ENCODE results near the gene ASPSCR1. TPM values are rescaled to one million over a fixed set of nuclear protein-coding genes. Genes with fewer than 3 reads are reported as not detected.

ASPSCR1 gene
- 10 to 100 TPM; 12.2 to 25.7 (median 16.2) TPM for total RNA-seq
- 10 to 100 TPM; 70.8 to 78.8 TPM for polyA plus RNA-seq

GRCh38 chr17:81977211-81977808 is at the start of gene ASPSCR1:
ASPSCR1 (plus strand) TSS chr17:81977629; CDS start chr17:81977647, 18 bp downstream.
- Histone ChIP-seq H3K4me3 (peak within 1 kb of the TSS; percentile 64 to 97 (median 84)), H3K36me3 (no peaks in the 10 kb centered on the region), H3K4me1 (peaks cover 0 to 7% (median 3%) of the 10 kb centered on the region in 3 donors), H3K27ac (peak within 1 kb of the TSS; percentile 88 to 92 (median 90)), H3K9me3 (no peaks in the 10 kb centered on the region), H3K27me3 (no peaks in the 10 kb centered on the region)
- intact Hi-C loops (cut with DNase I), result no loop called here
- 0 to 1% methylated on average over 32 to 76 of the region's 76 CpGs for WGBS, 2 donors
- no peak for TF ChIP-seq CTCF (IDR thresholded peaks at IDR 0.05)
- DNase-seq (peak; percentile 86 to 99 (median 94)), FAIRE-seq (no peak), ATAC-seq (peak; percentile 95 to 98 (median 98))

GRCh38 chr17:81927653-81928543 is 49.5 kb upstream of the ASPSCR1 start, which contains the start of gene MAFG:
MAFG (minus strand) TSS chr17:81927735; CDS start chr17:81923185, 4,550 bp downstream.
- intact Hi-C loops (cut with DNase I), result no loop called here
- H3K36me3 ChIP-seq, result no peaks in the 10 kb centered on the region
- DNase-seq (peak; percentile 88 to 98 (median 93)), ATAC-seq (peak; percentile 60 to 76 (median 70)), FAIRE-seq (no peak)
- no peaks in the 10 kb centered on the region for H3K9me3 ChIP-seq
- H3K4me3 ChIP-seq, result peak within 1 kb of the TSS; percentile 84 to 93 (median 90)
- H3K27me3 ChIP-seq, result no peaks in the 10 kb centered on the region
- peak within 1 kb of the TSS; percentile 83 to 96 (median 92) for H3K27ac ChIP-seq
- no peak for TF ChIP-seq CTCF (IDR thresholded peaks at IDR 0.05)
- 1 to 2% methylated on average over 54 to 98 of the region's 98 CpGs for WGBS, 2 donors
- H3K4me1 ChIP-seq, result peaks cover 14 to 34% (median 20%) of the 10 kb centered on the region in 3 donors

GRCh38 chr17:81928544-81929252 is 48.7 kb upstream of the ASPSCR1 start:
- no peaks in the 10 kb centered on the region for H3K27me3 ChIP-seq
- H3K36me3 ChIP-seq, result no peaks in the 10 kb centered on the region
- FAIRE-seq (no peak), ATAC-seq (peak in 1 of 4 donors; percentile 0), DNase-seq (peak in 3 of 6 donors; percentile 57 to 82 (median 63))
- 43 to 45% methylated on average over 41 to 44 of the region's 44 CpGs for WGBS, 2 donors
- H3K4me1 ChIP-seq, result peaks cover 12 to 26% (median 15%) of the 10 kb centered on the region in 3 donors
- intact Hi-C loops (cut with DNase I), result no loop called here
- no peaks in the 10 kb centered on the region for H3K9me3 ChIP-seq
- H3K27ac ChIP-seq, result no peak overlapping the region
- no peak for TF ChIP-seq CTCF (IDR thresholded peaks at IDR 0.05)
- H3K4me3 ChIP-seq, result peak overlapping the region; percentile 22 to 91 (median 62)

- DNase-seq, result peak in 3 of 6 donors; percentile 43 to 77 (median 58)
- H3K4me3 ChIP-seq, result no peak overlapping the region
Measured at GRCh38 chr17:81929253-81930141, 47.9 kb upstream of the ASPSCR1 start.

More at GRCh38 chr17:81929253-81930141, 47.9 kb upstream of the ASPSCR1 start:
- intact Hi-C loops (cut with DNase I), result no loop called here
- no peak for FAIRE-seq
- H3K27me3 ChIP-seq, result no peaks in the 10 kb centered on the region
- no peak overlapping the region for H3K27ac ChIP-seq
- peaks cover 8 to 19% (median 11%) of the 10 kb centered on the region in 3 donors for H3K4me1 ChIP-seq
- H3K36me3 ChIP-seq, result no peaks in the 10 kb centered on the region
- 90 to 92% methylated on average over 31 of the region's 31 CpGs for WGBS, 2 donors
- TF ChIP-seq CTCF (IDR thresholded peaks at IDR 0.05), result no peak
- no peaks in the 10 kb centered on the region for H3K9me3 ChIP-seq
- ATAC-seq, result no peak
